Thyroid gland (tissue), 4 donors: ENCODE measurements around the gene SLC43A3. TPM values are rescaled to one million over a fixed set of nuclear protein-coding genes. Genes with fewer than 3 reads are reported as not detected.
A peak's percentile ranks its signal among the peaks of the same experiment; 100 is the strongest.
"Not testable (repeated sequence)": the region's sequence is repeated elsewhere in the genome, so short reads cannot be mapped to it uniquely, and the experiment has no call there.

Experiments
- DNase-seq, 2 donors: peaks; one replicate each; pipeline ENCODE4 v3.0.0-alpha.2; 2019
- H3K27ac ChIP-seq, 3 donors: fragments of 200-600 bp; sonication (generic); 1 replicate in 2 of 3; 2 replicates in 1 of 3; pipeline ENCODE4 v1.5.1; 2016 to 2019; ENCODE audit warnings: mild to moderate bottlenecking in 1 of 3, moderate library complexity in 1 of 3
- H3K27me3 ChIP-seq: fragments of 200-600 bp; sonication (generic); one replicate; pipeline ENCODE4 v1.5.1; 2019
- H3K36me3 ChIP-seq, 2 donors: fragments of 200-600 bp; sonication (generic); one replicate each; pipeline ENCODE4 v1.5.1; 2016 to 2019
- H3K4me1 ChIP-seq, 2 donors: fragments of 200-600 bp; sonication (generic); one replicate each; pipeline ENCODE4 v1.5.1; 2017 to 2019
- H3K4me3 ChIP-seq, 3 donors: fragments of 200-600 bp; sonication (generic); replicated peaks in 1 of 3; 1 replicate in 2 of 3; 2 replicates in 1 of 3; pipeline ENCODE4 v1.5.1; 2016; ENCODE audit warnings: mild to moderate bottlenecking in 1 of 3
- H3K9me3 ChIP-seq: fragments of 200-600 bp; sonication (generic); one replicate; pipeline ENCODE4 v1.5.1; 2017
- CTCF ChIP-seq, 6 experiments: fragments of 200-600 bp in 3 of 6; fragments of 450-650 bp in 3 of 6; sonication (generic) in 3 of 6; IDR thresholded peaks; one replicate each; pipeline ENCODE4 v1.5.1; 2016 to 2019; ENCODE audit warnings: antibody characterized with exemption in 6 of 6, mild to moderate bottlenecking in 2 of 6, inconsistent platforms in 1 of 6, moderate library complexity in 1 of 6
- POLR2A ChIP-seq, 2 donors: fragments of 450-650 bp; IDR thresholded peaks; one replicate each; pipeline ENCODE4 v1.6.1; 2017; ENCODE audit warnings: antibody characterized with exemption in 2 of 2, mild to moderate bottlenecking in 2 of 2, moderate library complexity in 1 of 2
- WGBS, 2 donors: methylation state at CpG; one replicate each; pipeline ENCODE4 v1.1.5; 2017; 5-methylcytosine and 5-hydroxymethylcytosine counted together
- intact Hi-C: fragments of 100-400 bp; cut with DNase I; formaldehyde crosslinking; loops from one replicate; pipeline ENCODE4 v1.15.1; 2023
- total RNA-seq, 4 donors: library from RNA; depleted of rRNA; stranded (reverse); fragments of >200 nt; gene quantifications; one replicate each; pipeline ENCODE4 v1.2.3, GENCODE V29; 2016

The SLC43A3 gene
- total RNA-seq, 4 donors from 2014 or later = 124 to 321 (median 218) TPM

- H3K27me3 ChIP-seq = no peaks in the 10 kb centered on the region
- intact Hi-C loops = no loop called here
- WGBS, 2 donors = 68 to 77% methylated on average over 5 of the region's 5 CpGs
- no peaks in the 10 kb centered on the region for H3K36me3 ChIP-seq
- H3K9me3 ChIP-seq = no peaks in the 10 kb centered on the region
- no peak for TF ChIP-seq POLR2A (IDR thresholded peaks at IDR 0.05)
- TF ChIP-seq CTCF (IDR thresholded peaks at IDR 0.05) = no peak
- H3K27ac ChIP-seq = no peak overlapping the region
- H3K4me1 ChIP-seq = peaks cover 7 to 10% of the 10 kb centered on the region in 2 donors
- DNase-seq = no peak
- no peak overlapping the region for H3K4me3 ChIP-seq
Measured at GRCh38 chr11:57368845-57369232, 58.1 kb downstream of the SLC43A3 start.

- intact Hi-C loops = no loop called here
- Histone ChIP-seq H3K4me1 (peaks cover 7 to 10% of the 10 kb centered on the region in 2 donors), H3K27me3 (no peaks in the 10 kb centered on the region), H3K27ac (no peak overlapping the region), H3K9me3 (no peaks in the 10 kb centered on the region), H3K4me3 (no peak overlapping the region), H3K36me3 (no peaks in the 10 kb centered on the region)
- DNase-seq = peak; percentile 58 to 63
- TF ChIP-seq CTCF (IDR thresholded peaks at IDR 0.05) (no peak), POLR2A (IDR thresholded peaks at IDR 0.05) (no peak)
- WGBS, 2 donors = 49 to 55% methylated on average over 12 to 13 of the region's 19 CpGs
Measured at GRCh38 chr11:57368106-57368844, 58.6 kb downstream of the SLC43A3 start.

GRCh38 chr11:57364851-57365660 is 61.9 kb downstream of the SLC43A3 start:
- Histone ChIP-seq H3K27ac (no peak overlapping the region), H3K27me3 (no peaks in the 10 kb centered on the region), H3K9me3 (no peaks in the 10 kb centered on the region), H3K36me3 (no peaks in the 10 kb centered on the region), H3K4me1 (peaks cover 7 to 10% of the 10 kb centered on the region in 2 donors), H3K4me3 (no peak overlapping the region)
- TF ChIP-seq POLR2A (IDR thresholded peaks at IDR 0.05) = no peak
- no peak for DNase-seq
- intact Hi-C loops = no loop called here
- 73 to 85% methylated on average over 6 to 9 of the region's 9 CpGs for WGBS, 2 donors

- no peak overlapping the region for H3K4me3 ChIP-seq
- TF ChIP-seq CTCF (IDR thresholded peaks at IDR 0.05) = no peak
- no peak for TF ChIP-seq POLR2A (IDR thresholded peaks at IDR 0.05)
- no peaks in the 10 kb centered on the region for H3K27me3 ChIP-seq
- intact Hi-C loops = no loop called here
- 60 to 77% methylated on average over 6 to 7 of the region's 7 CpGs for WGBS, 2 donors
- no peak for DNase-seq
- H3K4me1 ChIP-seq = peaks cover 3 to 4% of the 10 kb centered on the region in 2 donors
- H3K36me3 ChIP-seq = no peaks in the 10 kb centered on the region
- no peaks in the 10 kb centered on the region for H3K9me3 ChIP-seq
- H3K27ac ChIP-seq = no peak overlapping the region
Measured at GRCh38 chr11:57363131-57364080, 63.5 kb downstream of the SLC43A3 start.

GRCh38 chr11:57361926-57362325 is 65.0 kb downstream of the SLC43A3 start:
- WGBS, 2 donors = 89 to 95% methylated on average over 3 of the region's 3 CpGs
- intact Hi-C loops = no loop called here
- TF ChIP-seq CTCF (IDR thresholded peaks at IDR 0.05) = no peak
- no peak for TF ChIP-seq POLR2A (IDR thresholded peaks at IDR 0.05)
- no peak overlapping the region for H3K4me3 ChIP-seq
- H3K27ac ChIP-seq = no peak overlapping the region
- no peaks in the 10 kb centered on the region for H3K27me3 ChIP-seq
- no peaks in the 10 kb centered on the region for H3K4me1 ChIP-seq
- no peaks in the 10 kb centered on the region for H3K9me3 ChIP-seq
- H3K36me3 ChIP-seq = no peaks in the 10 kb centered on the region
- DNase-seq = no peak

GRCh38 chr11:57361420-57361819 is 65.5 kb downstream of the SLC43A3 start:
- H3K36me3 ChIP-seq, H3K27me3 ChIP-seq, H3K4me3 ChIP-seq, H3K9me3 ChIP-seq, intact Hi-C loops, H3K4me1 ChIP-seq, H3K27ac ChIP-seq, DNase-seq: not testable (repeated sequence)
